ENCODE results near the gene RAB9B. TPM values are rescaled to one million over a fixed set of nuclear protein-coding genes. Genes with fewer than 3 reads are reported as not detected.

Gene RAB9B
- total RNA-seq, 4 donors from 2014 or later: 0.85 to 2.0 (median 1.5) TPM

- TF ChIP-seq, protein P1, sequence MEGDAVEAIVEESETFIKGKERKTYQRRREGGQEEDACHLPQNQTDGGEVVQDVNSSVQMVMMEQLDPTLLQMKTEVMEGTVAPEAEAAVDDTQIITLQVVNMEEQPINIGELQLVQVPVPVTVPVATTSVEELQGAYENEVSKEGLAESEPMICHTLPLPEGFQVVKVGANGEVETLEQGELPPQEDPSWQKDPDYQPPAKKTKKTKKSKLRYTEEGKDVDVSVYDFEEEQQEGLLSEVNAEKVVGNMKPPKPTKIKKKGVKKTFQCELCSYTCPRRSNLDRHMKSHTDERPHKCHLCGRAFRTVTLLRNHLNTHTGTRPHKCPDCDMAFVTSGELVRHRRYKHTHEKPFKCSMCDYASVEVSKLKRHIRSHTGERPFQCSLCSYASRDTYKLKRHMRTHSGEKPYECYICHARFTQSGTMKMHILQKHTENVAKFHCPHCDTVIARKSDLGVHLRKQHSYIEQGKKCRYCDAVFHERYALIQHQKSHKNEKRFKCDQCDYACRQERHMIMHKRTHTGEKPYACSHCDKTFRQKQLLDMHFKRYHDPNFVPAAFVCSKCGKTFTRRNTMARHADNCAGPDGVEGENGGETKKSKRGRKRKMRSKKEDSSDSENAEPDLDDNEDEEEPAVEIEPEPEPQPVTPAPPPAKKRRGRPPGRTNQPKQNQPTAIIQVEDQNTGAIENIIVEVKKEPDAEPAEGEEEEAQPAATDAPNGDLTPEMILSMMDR (IDR thresholded peaks at IDR 0.05; ENCODE audit: low read depth): no peak
Observed at GRCh38 chrX:103791228-103791627, 40.8 kb downstream of the RAB9B start.

- TF ChIP-seq, protein P1 (IDR thresholded peaks at IDR 0.05; ENCODE audit: low read depth): no peak
Observed at GRCh38 chrX:103789004-103789403, 43.1 kb downstream of the RAB9B start.

DNA sequence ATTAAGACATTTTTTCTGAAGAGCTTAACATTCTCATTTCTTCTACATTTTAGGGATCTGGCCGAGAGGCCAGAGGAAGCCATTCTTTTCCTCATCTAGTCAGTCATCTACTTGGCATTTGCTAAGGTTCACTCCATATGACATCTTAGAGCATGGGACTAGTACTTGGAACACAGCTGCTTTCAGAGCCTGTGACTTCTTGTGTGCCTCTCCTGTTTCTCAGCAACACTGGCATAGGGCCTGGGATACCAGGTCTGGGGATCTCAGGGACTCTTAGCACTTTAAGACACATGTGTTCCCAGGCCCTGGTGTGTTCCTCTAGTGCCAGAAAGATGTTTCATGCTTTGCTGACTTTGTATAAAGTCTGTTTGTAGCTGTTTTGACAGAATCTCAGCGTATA is 48.1 kb downstream of the RAB9B start:
- TF ChIP-seq, protein P1 (IDR thresholded peaks at IDR 0.05; ENCODE audit: low read depth): no peak

DNA sequence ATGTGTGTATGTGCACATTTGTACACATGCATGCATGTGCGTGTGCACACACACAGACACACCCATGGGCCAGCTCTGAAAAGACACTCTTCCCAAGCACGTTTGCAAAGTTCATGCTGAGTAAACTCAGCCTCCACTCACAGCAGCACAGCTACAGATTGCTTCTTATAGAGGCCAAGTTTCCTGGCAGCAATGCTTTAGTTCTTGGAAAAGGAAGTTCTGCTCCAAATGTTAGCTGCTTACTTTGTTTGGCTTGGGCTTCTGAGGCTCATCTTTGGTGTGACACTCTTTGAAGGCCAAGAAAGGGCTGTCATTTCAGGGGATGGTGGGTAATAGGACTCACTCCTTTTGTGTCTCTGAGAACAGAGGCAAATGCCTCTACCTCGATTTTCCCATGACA is 48.9 kb downstream of the RAB9B start:
- TF ChIP-seq, protein P1 (IDR thresholded peaks at IDR 0.05; ENCODE audit: low read depth): no peak

- TF ChIP-seq, protein P1 (IDR thresholded peaks at IDR 0.05; ENCODE audit: low read depth): no peak
Observed at GRCh38 chrX:103782640-103783039, 49.4 kb downstream of the RAB9B start.

DNA sequence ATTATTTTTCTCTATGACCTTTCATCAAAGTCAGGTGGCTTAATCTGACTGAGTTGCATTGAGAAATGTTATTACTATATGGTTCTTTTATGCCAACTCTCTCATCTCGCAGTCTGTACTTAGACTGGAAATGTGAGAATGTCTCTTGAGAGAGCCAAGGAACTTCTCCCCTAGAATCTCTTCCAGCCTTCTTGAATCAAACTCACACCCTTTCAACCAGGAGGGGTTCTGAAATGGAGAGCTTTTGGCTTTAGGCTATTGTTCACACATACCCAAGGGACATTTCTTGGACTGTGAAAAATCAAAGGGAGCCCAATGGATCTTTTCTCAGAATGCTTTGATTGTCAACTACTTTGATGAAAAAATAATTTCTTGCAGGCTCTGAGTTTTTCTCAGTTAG is 50.4 kb downstream of the RAB9B start:
- TF ChIP-seq, protein P1 (IDR thresholded peaks at IDR 0.05; ENCODE audit: low read depth): no peak

DNA sequence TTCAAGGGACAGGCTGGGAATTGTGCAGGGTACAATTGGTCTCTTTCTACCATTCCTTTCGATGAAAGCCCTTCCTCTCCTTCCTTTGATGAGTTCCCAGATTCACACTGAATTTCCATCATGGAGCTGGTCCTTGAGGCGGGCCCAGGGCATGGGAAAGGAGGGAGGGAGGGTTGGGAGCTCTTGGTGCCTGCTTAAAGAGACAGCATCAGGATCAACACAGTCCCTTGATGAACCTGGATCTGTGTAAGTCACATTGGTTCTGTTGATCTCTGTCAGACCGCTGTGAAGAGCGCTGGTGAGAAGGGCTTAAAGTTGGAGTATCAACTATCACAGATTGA is 51.0 kb downstream of the RAB9B start:
- TF ChIP-seq, protein P1 (IDR thresholded peaks at IDR 0.05; ENCODE audit: low read depth): no peak
